Activated B cell treated with CpG ODN at 0.5 μM for 24 hours (primary cell): ENCODE results near the gene SLC16A4. TPM values are rescaled to one million over a fixed set of nuclear protein-coding genes. Genes with fewer than 3 reads are reported as not detected.

Experiments used
- ATAC-seq: fragments of 200-7000 bp; cut with Tn5 transposase; one replicate; pipeline ENCODE4 v1.10.0; 2021; ENCODE audit warnings: low read depth, mild to moderate bottlenecking, moderate library complexity
- CTCF ChIA-PET: fragments of 350-600 bp; sonication (Branson Sonifier 250); formaldehyde crosslinking; loops from one replicate; lab custom pipeline; 2021; ENCODE audit warnings: antibody characterized with exemption; lab: Charles Lee
- POLR2A ChIA-PET: fragments of 350-600 bp; sonication (Branson Sonifier 250); formaldehyde crosslinking; loops from one replicate; lab custom pipeline; 2021; ENCODE audit warnings: antibody characterized with exemption; lab: Charles Lee
- DNase-seq: peaks from one replicate; pipeline ENCODE4 v3.0.0; 2022
- H3K27ac Mint-ChIP-seq: one replicate; pipeline ENCODE4 v1.8.0; 2020; ENCODE audit warnings: mixed read lengths
- H3K27me3 Mint-ChIP-seq: one replicate; pipeline ENCODE4 v1.8.0; 2021; ENCODE audit warnings: mixed read lengths
- H3K36me3 Mint-ChIP-seq: one replicate; pipeline ENCODE4 v1.8.0; 2021; ENCODE audit warnings: low read depth, mixed read lengths
- H3K4me1 Mint-ChIP-seq: one replicate; pipeline ENCODE4 v1.8.0; 2021; ENCODE audit warnings: mixed read lengths
- H3K4me3 Mint-ChIP-seq: one replicate; pipeline ENCODE4 v1.8.0; 2020; ENCODE audit warnings: mild to moderate bottlenecking, mixed read lengths
- H3K9me3 Mint-ChIP-seq: one replicate; pipeline ENCODE4 v1.8.0; 2020; ENCODE audit warnings: mixed read lengths
- CTCF ChIP-seq: fragments of 200-600 bp; IDR thresholded peaks from one replicate; pipeline ENCODE4 v1.8.0; 2022; ENCODE audit warnings: antibody characterized with exemption, mild to moderate bottlenecking
- intact Hi-C: fragments of 100-400 bp; cut with micrococcal nuclease; formaldehyde crosslinking; loops from one replicate; pipeline ENCODE4 v1.15.1; 2024
- total RNA-seq: library from RNA; stranded (reverse); gene quantifications from 2 replicates; pipeline ENCODE4 v1.2.3, GENCODE V29; 2022

SLC16A4 gene
- total RNA-seq, 1 donor from 2014 or later: 0.89 TPM

GRCh38 chr1:110364221-110364620 lies 26.6 kb downstream of the SLC16A4 start:
- Mint-ChIP-seq H3K36me3 (peaks cover 43% of the 10 kb centered on the region), H3K4me1 (no peaks in the 10 kb centered on the region), H3K27me3 (no peaks in the 10 kb centered on the region), H3K27ac (no peak overlapping the region), H3K9me3 (no peaks in the 10 kb centered on the region), H3K4me3 (no peak overlapping the region)
- POLR2A ChIA-PET: interaction anchor here (0.5 to 0.7 kb wide), 3 partner anchors 13 to 1762 kb away, joined by 3 to 15 read pairs (median 5); no protein-coding TSS in a partner anchor
- no peak for ATAC-seq
- TF ChIP-seq CTCF: no peak
- intact Hi-C loops: no loop called here
- CTCF ChIA-PET: no interaction called here
- no peak for DNase-seq

- Mint-ChIP-seq H3K4me3 (no peak overlapping the region), H3K36me3 (peaks cover 46% of the 10 kb centered on the region), H3K27ac (no peak overlapping the region), H3K27me3 (no peaks in the 10 kb centered on the region), H3K9me3 (no peaks in the 10 kb centered on the region), H3K4me1 (peaks cover 5% of the 10 kb centered on the region)
- TF ChIP-seq CTCF: no peak
- DNase-seq (no peak), ATAC-seq (no peak)
- POLR2A ChIA-PET: interaction anchor here (1.3 kb wide), 1 partner anchor 22 kb away, joined by 3 read pairs; the partner anchor contains the start of gene RBM15
- CTCF ChIA-PET: interaction anchor here (1.5 kb wide), 1 partner anchor 154 kb away, joined by 5 read pairs; no protein-coding TSS in a partner anchor
- intact Hi-C loops: loop anchor here (2.0 kb wide), 1 partner anchor 15 kb away; no protein-coding TSS in a partner anchor
These were observed 29.0 kb downstream of the SLC16A4 start for GRCh38 chr1:110361856-110362255.

GRCh38 chr1:110360431-110360830 lies 30.4 kb downstream of the SLC16A4 start:
- ATAC-seq (no peak), DNase-seq (no peak)
- no peak overlapping the region for H3K27ac Mint-ChIP-seq
- H3K36me3 Mint-ChIP-seq: peaks cover 47% of the 10 kb centered on the region
- POLR2A ChIA-PET: interaction anchor here (1.0 to 1.4 kb wide), 2 partner anchors 20 to 25 kb away, joined by 4 read pairs; no protein-coding TSS in a partner anchor
- H3K4me1 Mint-ChIP-seq: peaks cover 8% of the 10 kb centered on the region
- intact Hi-C loops: loop anchor here (2.0 kb wide), 1 partner anchor 14 kb away; no protein-coding TSS in a partner anchor
- H3K9me3 Mint-ChIP-seq: no peaks in the 10 kb centered on the region
- CTCF ChIA-PET: no interaction called here
- no peaks in the 10 kb centered on the region for H3K27me3 Mint-ChIP-seq
- no peak overlapping the region for H3K4me3 Mint-ChIP-seq
- TF ChIP-seq CTCF: no peak

- ChIA-PET CTCF (interaction anchor here (1.4 kb wide), 1 partner anchor 11 kb away, joined by 3 read pairs; no protein-coding TSS in a partner anchor), POLR2A (interaction anchor here (1.6 kb wide), 1 partner anchor 16 kb away, joined by 3 read pairs; no protein-coding TSS in a partner anchor)
- TF ChIP-seq CTCF: no peak
- Mint-ChIP-seq H3K27ac (no peak overlapping the region), H3K4me1 (peaks cover 19% of the 10 kb centered on the region), H3K4me3 (no peak overlapping the region), H3K36me3 (peaks cover 35% of the 10 kb centered on the region), H3K9me3 (no peaks in the 10 kb centered on the region), H3K27me3 (no peaks in the 10 kb centered on the region)
- ATAC-seq (no peak), DNase-seq (no peak)
- intact Hi-C loops: no loop called here
These were observed 34.4 kb downstream of the SLC16A4 start for GRCh38 chr1:110356379-110356778.

DNA sequence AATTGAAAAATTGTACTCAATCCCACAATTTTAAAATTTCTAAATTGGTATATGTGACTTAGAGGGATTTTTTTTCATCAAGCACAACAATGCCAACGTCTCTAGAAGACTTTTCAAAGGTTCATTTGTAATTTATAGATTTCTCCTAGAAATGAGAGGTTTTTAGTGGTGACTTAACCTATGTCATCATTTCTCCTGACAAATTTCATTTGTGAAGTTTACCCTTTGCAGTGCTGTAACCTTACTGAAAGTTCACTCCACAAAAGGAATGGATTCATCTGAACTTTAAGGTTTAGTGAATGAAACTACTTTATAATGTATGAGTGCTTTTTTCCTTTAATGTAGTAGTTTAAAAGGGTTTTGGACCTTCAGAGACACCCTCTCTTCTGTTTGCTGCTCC lies 35.5 kb downstream of the SLC16A4 start:
- ATAC-seq (no peak), DNase-seq (no peak)
- ChIA-PET CTCF (no interaction called here), POLR2A (interaction anchor here (0.7 kb wide), 1 partner anchor 1103 kb away, joined by 9 read pairs; no protein-coding TSS in a partner anchor)
- peaks cover 32% of the 10 kb centered on the region for H3K36me3 Mint-ChIP-seq
- H3K27ac Mint-ChIP-seq: no peak overlapping the region
- no peaks in the 10 kb centered on the region for H3K9me3 Mint-ChIP-seq
- TF ChIP-seq CTCF: no peak
- no peaks in the 10 kb centered on the region for H3K27me3 Mint-ChIP-seq
- H3K4me1 Mint-ChIP-seq: peaks cover 29% of the 10 kb centered on the region
- no peak overlapping the region for H3K4me3 Mint-ChIP-seq
- intact Hi-C loops: no loop called here
